Nephron (organoid): ENCODE data around the gene FCHSD2.

Experiments
- H3K27ac Mint-ChIP-seq, 3 experiments: 2 replicates each; pipeline ENCODE4 v1.8.0; 2020; ENCODE audit warnings: mixed read lengths in 3 of 3, mild to moderate bottlenecking in 2 of 3, moderate library complexity in 1 of 3
- H3K27me3 Mint-ChIP-seq: 2 replicates; pipeline ENCODE4 v1.8.0; 2021; ENCODE audit warnings: low read depth, mild to moderate bottlenecking, moderate library complexity, mixed read lengths
- H3K36me3 Mint-ChIP-seq: 2 replicates; pipeline ENCODE4 v1.8.0; 2020; ENCODE audit warnings: low read depth, mixed read lengths
- H3K4me1 Mint-ChIP-seq: 2 replicates; pipeline ENCODE4 v1.8.0; 2020; ENCODE audit warnings: mixed read lengths
- H3K4me3 Mint-ChIP-seq, 3 experiments: 2 replicates each; pipeline ENCODE4 v1.8.0; 2020; ENCODE audit warnings: mild to moderate bottlenecking in 3 of 3, mixed read lengths in 3 of 3, moderate library complexity in 2 of 3
- H3K9me3 Mint-ChIP-seq: 2 replicates; pipeline ENCODE4 v1.8.0; 2020; ENCODE audit warnings: mixed read lengths
- TF ChIP-seq, protein P1 (sequence below), 3 experiments: fragments of 200-600 bp; sonication (generic); IDR thresholded peaks; one replicate each; pipeline ENCODE4 v1.5.0; 2021; ENCODE audit warnings: antibody characterized with exemption in 3 of 3; ENCODE audit not compliant: unreplicated experiment in 3 of 3

FCHSD2 gene

DNA sequence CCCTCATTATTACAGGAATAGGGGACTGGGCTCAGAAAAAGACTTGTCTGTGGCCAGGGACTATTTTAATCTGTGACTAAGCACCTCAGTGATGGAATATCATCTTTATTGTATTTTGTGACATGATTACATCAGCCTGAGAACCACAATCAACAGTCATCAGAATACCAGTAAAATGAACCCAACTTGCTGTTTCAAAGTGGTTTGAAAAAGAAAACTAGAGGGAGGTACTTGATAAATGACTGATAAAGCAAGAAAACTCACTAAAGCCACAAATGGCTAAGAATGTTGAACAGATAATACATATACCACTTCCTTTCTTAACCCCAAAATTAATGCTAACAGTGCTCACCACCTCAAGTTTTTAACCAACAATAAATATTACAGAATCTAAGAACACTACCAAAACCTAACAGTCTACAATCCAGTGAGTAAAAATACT is 172.2 kb downstream of the FCHSD2 start:
- TF ChIP-seq, protein P1, sequence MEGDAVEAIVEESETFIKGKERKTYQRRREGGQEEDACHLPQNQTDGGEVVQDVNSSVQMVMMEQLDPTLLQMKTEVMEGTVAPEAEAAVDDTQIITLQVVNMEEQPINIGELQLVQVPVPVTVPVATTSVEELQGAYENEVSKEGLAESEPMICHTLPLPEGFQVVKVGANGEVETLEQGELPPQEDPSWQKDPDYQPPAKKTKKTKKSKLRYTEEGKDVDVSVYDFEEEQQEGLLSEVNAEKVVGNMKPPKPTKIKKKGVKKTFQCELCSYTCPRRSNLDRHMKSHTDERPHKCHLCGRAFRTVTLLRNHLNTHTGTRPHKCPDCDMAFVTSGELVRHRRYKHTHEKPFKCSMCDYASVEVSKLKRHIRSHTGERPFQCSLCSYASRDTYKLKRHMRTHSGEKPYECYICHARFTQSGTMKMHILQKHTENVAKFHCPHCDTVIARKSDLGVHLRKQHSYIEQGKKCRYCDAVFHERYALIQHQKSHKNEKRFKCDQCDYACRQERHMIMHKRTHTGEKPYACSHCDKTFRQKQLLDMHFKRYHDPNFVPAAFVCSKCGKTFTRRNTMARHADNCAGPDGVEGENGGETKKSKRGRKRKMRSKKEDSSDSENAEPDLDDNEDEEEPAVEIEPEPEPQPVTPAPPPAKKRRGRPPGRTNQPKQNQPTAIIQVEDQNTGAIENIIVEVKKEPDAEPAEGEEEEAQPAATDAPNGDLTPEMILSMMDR (IDR thresholded peaks at IDR 0.05; ENCODE audit: unreplicated experiment in 3 of 3) = no peak
- Mint-ChIP-seq H3K9me3 (peaks cover 6% of the 10 kb centered on the region), H3K27me3 (no peaks in the 10 kb centered on the region), H3K4me3 (no peak overlapping the region), H3K36me3 (peaks cover 43% of the 10 kb centered on the region), H3K4me1 (peaks cover 8% of the 10 kb centered on the region), H3K27ac (no peak overlapping the region)

DNA sequence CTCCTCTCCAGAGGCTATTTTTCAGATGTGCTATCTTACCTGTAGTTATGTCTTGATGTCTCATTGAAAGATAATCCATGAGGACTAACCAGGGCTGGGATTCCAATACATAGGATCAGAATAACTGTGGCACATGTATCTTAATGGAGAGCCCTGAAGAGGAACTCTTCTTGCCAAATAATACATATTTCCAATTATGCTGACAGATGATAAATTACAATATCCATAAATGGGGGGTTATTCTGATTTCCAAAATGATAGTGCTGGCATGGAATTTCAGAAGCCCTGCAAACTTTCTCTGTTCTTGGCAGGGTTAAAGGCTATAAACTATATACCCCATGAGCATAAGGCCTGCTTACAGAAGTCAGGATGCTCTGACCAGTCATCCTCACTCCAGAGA is 173.7 kb downstream of the FCHSD2 start:
- no peak overlapping the region for H3K27ac Mint-ChIP-seq
- peaks cover 2% of the 10 kb centered on the region for H3K9me3 Mint-ChIP-seq
- H3K4me1 Mint-ChIP-seq = peaks cover 8% of the 10 kb centered on the region
- H3K27me3 Mint-ChIP-seq = no peaks in the 10 kb centered on the region
- TF ChIP-seq, protein P1 (IDR thresholded peaks at IDR 0.05; ENCODE audit: unreplicated experiment in 3 of 3) = no peak
- peaks cover 28% of the 10 kb centered on the region for H3K36me3 Mint-ChIP-seq
- no peak overlapping the region for H3K4me3 Mint-ChIP-seq

GRCh38 chr11:72965672-72966071 is 176.4 kb downstream of the FCHSD2 start:
- Mint-ChIP-seq H3K27ac (no peak overlapping the region), H3K27me3 (no peaks in the 10 kb centered on the region), H3K36me3 (peaks cover 9% of the 10 kb centered on the region), H3K4me1 (peaks cover under 1% of the 10 kb centered on the region), H3K4me3 (no peak overlapping the region), H3K9me3 (no peaks in the 10 kb centered on the region)
- TF ChIP-seq, protein P1 (IDR thresholded peaks at IDR 0.05; ENCODE audit: unreplicated experiment in 3 of 3) = no peak

DNA sequence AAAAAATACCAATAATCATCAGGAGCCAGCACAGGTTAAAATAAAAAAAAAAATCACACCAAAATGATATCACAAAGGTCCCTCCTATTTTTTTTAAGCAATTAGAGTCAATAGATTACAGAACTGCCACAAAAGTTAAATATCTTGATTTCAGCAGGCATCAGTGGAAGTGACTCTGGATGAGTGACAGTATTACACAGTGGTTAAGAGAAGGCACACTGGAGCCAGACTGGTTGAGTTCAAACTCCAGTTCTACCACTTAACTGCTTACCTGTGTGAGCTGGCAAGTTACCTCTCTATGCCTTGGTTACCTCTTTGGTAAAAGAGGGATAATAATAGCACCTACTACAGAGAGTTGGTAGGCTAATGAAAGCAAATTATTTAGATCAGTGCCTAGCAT is 179.4 kb downstream of the FCHSD2 start:
- Mint-ChIP-seq H3K4me3 (no peak overlapping the region), H3K27me3 (no peaks in the 10 kb centered on the region), H3K4me1 (no peaks in the 10 kb centered on the region), H3K9me3 (no peaks in the 10 kb centered on the region), H3K27ac (no peak overlapping the region), H3K36me3 (peaks cover 18% of the 10 kb centered on the region)
- TF ChIP-seq, protein P1 (IDR thresholded peaks at IDR 0.05; ENCODE audit: unreplicated experiment in 3 of 3) = no peak

DNA sequence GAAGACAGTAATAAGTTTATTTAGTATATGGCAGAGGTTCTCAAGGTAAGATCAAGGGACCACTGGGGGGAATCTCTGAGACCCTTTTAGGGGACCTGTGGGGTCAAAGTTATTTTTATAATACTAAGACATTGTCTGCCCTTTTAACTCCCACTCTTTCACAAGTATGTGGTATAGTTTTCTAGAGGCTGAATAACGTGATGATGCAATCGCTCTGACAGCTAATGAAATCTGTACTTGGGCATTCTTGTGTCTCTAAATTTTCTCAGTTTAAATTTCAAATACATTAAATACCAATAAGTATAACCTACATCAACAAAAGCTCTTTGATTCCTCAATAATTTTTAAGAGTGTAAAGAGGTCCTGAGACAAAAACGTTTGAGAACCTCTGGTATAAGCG is 180.0 kb downstream of the FCHSD2 start:
- Mint-ChIP-seq H3K4me1 (no peaks in the 10 kb centered on the region), H3K27me3 (no peaks in the 10 kb centered on the region), H3K4me3 (no peak overlapping the region), H3K27ac (no peak overlapping the region), H3K36me3 (peaks cover 18% of the 10 kb centered on the region), H3K9me3 (no peaks in the 10 kb centered on the region)
- TF ChIP-seq, protein P1 (IDR thresholded peaks at IDR 0.05; ENCODE audit: unreplicated experiment in 3 of 3) = no peak

GRCh38 chr11:72959998-72960731 is 182.0 kb downstream of the FCHSD2 start:
- Mint-ChIP-seq H3K27ac (no peak overlapping the region), H3K9me3 (no peaks in the 10 kb centered on the region), H3K27me3 (no peaks in the 10 kb centered on the region), H3K36me3 (peaks cover 18% of the 10 kb centered on the region), H3K4me3 (no peak overlapping the region), H3K4me1 (no peaks in the 10 kb centered on the region)
- TF ChIP-seq, protein P1 (IDR thresholded peaks at IDR 0.05; ENCODE audit: unreplicated experiment in 3 of 3) = no peak
